HG02588 (cell line): ENCODE data around the gene OOEP.

Experiments
- ATAC-seq: cut with Tn5 transposase; IDR thresholded peaks from one replicate; pipeline ENCODE4 v1.9.1; 2021; ENCODE audit warnings: mild to moderate bottlenecking, moderate library complexity; ENCODE audit not compliant: unreplicated experiment

Gene OOEP

GRCh38 chr6:73367761-73368355, 1.8 kb downstream of the OOEP start:
- no peak for ATAC-seq

DNA sequence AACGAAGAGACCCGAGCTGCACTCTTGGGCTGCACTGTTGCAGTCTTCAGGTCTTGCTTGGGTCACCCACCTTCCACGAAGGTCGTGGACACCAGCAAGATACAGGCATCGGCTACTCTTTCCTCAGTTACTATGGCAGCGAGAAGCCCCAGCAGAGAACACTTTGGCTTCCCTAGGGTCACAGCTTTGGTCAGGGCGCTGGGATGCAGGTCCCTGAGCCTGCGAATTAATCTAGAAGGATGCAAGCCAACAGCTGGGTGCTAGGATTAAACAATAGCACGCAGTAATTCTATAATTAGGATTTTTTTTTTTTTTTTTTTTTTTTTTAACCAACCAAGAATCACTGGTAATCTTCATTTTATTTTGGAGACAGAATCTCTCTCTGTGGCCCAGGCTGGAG, 5.1 kb downstream of the OOEP start:
- ATAC-seq: no peak

GRCh38 chr6:73364121-73364520, 5.6 kb downstream of the OOEP start:
- ATAC-seq: no peak

GRCh38 chr6:73363537-73363875, 6.2 kb downstream of the OOEP start:
- no peak for ATAC-seq

- ATAC-seq: no peak
These were observed 6.7 kb downstream of the OOEP start for GRCh38 chr6:73362869-73363536.

DNA sequence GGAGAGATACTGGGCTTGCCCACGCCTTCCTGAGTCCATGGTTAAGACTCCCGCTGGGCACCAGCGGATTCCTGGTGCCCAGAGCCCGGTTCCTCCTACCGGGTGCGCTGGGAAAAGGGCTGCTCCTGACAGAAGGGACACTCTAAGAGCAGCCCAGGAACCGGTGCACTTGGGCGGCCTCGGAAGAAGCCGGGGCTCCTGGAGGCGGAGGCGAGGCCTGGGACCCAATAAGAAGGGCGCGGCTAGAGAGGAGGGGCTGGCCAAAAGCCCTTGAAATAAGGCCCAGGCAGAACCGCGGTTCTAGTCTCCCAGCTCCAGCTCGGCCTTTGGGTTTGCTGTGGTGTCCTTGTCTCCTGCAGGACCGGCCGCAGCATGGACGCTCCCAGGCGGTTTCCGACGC, 7.3 kb downstream of the OOEP start, which contains the start of gene KHDC3L:
TSS of gene KHDC3L (plus strand) at position 301 of the 400 bp plus-strand sequence. CDS start at position 373, 72 bp downstream.
- no peak for ATAC-seq

DNA sequence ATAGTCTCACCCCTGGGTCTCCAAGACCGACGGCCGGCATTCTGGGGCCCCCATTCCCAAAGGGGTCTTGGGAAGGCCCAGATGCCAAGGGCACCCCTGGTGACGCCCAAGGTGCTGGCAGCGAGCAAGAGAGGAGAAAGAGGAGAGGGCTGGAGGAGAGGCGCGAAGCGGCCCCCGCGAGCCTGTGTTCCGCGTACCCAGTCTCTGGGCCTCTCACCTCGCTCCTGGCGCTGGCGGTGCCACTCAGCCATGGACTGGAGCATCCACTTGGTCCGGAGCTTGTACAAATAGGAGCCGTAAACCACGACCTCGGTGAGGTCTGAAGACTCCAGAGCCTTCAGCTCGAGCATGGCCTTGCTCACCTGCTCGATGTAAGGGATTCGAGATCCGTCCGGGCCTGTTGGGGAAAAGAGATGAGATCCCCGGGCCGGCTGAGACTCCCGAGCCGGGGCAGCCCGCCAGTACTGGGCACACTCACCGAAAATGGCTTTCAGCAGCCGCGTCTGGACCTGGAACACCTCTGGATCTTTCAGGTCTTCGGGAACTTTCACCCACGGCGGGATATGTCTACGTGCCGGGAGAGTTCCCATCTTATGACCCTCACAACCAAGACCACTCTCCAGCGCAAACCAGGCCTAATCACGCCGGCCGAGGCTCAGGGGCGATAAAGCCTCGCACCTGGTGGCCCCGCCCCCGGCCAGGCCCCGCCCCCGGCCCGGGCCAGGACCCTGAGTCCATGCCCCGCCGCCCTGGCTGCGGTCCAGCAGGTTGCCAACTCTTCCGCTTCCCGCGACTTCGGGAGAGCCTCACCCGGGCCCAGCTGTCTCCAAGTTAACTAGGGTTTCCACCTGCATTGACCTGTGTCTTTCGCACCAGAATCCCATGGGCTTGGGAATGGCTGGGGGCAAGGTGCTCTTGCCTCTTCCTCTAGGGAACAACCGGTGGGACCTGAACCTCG, 15.8 kb downstream of the OOEP start, which contains the start of gene DPPA5:
TSS of gene DPPA5 (minus strand) at position 641 of the 958 bp plus-strand sequence. CDS start at position 590, 51 bp downstream.
- no peak for ATAC-seq

DNA sequence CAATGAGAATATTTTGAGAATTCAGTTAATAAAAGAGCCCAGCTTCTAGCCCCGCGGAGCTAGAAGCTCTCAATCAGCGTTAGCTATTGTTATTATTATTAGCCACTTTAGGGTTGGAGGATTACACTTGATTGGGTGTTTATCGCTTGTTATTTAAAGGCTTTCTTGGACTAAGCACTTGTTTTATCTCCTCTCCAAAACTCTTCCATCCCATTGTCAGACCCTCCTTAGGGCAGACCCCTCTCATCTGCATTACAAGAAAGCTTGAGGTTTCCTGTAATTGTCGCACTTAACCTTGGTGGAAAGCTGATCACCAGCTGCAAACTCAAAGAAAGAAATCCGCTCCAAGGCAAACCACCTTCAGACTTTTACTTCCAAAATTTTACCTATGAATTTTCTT, 20.4 kb downstream of the OOEP start:
- no peak for ATAC-seq

DNA sequence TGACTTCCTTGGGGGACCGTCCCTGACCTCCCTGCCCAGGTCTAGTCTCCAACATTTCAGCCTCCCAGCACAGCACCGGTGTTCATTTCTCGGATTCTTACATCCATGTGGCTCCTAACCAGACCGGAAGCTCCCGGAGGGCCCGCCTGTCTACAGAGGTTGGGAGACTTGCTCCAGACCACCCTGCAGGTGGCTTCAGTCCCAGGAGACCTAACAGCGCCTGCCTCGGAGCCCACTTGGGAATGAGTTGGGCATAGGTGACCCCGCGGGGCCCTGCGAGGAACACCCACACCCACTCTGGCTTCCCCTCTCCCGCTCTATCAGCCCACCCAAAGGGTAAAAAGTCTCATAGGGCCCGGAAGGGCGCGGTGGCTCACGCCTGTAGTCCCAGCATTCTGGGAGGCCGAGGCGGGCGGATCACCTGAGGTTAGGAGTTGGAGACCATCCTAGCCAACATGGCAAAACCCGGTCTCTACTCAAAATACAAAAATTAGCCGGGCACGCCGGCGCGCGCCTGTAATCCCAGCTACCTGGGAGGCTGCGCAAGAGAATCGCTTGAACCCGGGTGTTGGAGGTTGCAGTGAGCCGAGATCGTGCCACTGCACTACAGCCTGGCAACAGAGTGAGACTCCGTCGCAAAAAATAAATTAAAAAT, 21.0 kb downstream of the OOEP start:
- ATAC-seq: no peak

GRCh38 chr6:73343164-73343563, 26.5 kb downstream of the OOEP start:
- ATAC-seq: no peak

DNA sequence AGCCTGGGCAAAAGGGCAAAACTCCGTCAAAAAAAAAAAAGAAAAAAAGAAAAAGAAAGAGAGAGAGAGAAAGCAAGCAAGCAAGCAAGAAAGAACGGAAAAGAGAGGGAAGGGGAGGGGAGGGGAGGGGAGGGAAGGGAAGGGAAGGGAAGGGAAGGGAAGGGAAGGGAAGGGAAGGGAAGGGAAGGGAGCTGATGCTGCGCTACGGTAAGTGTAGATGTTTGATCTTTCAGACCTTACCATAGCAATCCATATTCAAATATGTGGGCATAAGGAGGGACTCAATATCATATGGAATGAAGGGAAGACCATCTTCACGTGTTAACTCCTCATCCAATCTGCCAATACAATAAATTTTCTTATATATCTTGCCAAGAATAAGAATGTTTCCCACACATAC, 27.5 kb downstream of the OOEP start:
- no peak for ATAC-seq

GRCh38 chr6:73341335-73341734, 28.4 kb downstream of the OOEP start:
- no peak for ATAC-seq

DNA sequence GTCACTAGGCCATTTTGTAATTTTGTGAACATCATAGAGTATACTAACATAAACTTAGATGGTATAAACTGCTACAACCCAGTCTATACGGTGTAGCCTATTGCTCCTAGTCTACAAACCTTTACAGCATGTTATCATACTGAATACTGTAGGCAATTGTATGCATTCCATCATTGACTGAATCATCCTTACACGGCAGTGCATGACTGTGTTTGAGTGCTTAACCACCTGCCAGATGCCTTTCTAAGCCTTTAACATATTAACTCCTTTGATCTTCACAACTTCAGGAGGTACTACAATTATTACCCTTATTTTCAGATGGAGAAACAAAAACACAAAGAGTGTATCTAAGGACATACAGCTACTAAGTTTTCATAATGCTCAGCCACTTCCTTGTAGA, 29.6 kb downstream of the OOEP start:
- no peak for ATAC-seq

- ATAC-seq: no peak
These were observed 30.4 kb downstream of the OOEP start for GRCh38 chr6:73339340-73339739.

GRCh38 chr6:73329201-73329600, 40.5 kb downstream of the OOEP start:
- ATAC-seq: no peak

DNA sequence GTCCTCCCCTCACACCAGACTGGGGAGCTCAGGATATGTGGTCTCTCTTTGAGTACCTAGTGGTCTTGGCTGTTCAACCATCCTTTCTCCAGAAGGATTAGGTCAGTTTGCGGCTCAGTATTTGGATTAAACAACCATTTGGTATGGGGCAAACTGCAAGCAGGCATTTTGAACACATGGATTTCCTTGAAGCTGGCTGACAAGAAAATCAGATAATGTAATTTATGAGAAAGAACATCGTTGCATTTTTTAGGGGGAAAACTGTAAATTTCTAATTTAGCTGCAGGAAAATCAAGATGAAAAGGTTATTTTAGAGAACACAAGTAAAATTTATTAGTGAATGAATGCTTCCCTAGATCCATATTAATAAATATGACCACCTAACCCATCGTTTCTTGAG, 40.9 kb downstream of the OOEP start:
- no peak for ATAC-seq

DNA sequence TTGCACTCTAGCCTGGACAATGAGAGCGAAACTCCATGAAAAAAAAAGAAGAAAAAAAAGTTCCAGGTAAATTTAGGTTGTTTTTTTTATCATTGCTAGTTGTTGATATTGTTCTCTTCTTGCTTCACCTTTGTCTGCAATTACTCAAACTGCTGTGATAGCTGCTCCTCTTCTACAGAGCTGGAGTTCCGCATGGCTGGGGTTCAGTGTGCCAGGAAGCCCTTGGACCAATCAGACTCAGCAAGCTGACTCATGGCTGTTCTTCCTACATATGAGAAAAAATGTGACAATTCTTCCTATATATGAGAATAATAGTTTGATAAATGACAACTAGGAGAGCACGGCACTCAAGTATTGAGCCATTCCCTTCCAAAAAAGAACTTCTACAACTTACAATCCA, 44.0 kb downstream of the OOEP start:
- no peak for ATAC-seq

DNA sequence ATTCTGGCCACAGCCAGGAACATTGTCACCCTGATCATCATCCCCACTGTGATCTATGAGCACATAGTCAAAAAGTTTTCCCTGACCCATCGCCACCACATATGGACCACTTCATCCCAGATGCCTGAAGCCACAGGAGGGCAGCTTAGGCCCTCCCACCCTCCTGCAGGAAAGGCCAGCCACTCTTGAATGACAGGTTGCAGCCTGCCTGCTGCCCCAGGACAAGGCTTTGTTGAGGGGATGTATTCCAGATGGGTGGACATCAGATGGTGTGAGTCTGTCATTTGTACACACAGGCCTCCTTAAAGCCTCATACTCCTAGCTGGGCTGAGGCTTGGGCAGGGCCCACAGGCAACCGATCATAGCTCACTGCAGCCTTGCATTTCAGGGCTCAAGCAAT, 46.4 kb downstream of the OOEP start:
- ATAC-seq: no peak
